Left lung (tissue), 10 donors: ENCODE results near the gene AMZ1. TPM values are rescaled to one million over a fixed set of nuclear protein-coding genes. Genes with fewer than 3 reads are reported as not detected.
A peak's percentile ranks its signal among the peaks of the same experiment; 100 is the strongest.

ENCODE experiments used
- ATAC-seq: fragments of 200-7000 bp; cut with Tn5 transposase; one replicate; pipeline ENCODE4 v1.9.1; 2020; ENCODE audit warnings: moderate library complexity
- DNase-seq, 4 donors: peaks; one replicate each; pipeline ENCODE4 v3.0.0-alpha.2; 2013 to 2020
- H3K27ac ChIP-seq, 2 donors: fragments of 200-600 bp; sonication (generic) in 1 of 2; one replicate each; pipeline versions ENCODE4 v1.5.0 to v1.8.0; 2020 to 2021
- H3K27me3 ChIP-seq, 2 donors: fragments of 200-600 bp; sonication (generic) in 1 of 2; one replicate each; pipeline versions ENCODE4 v1.5.0 to v1.8.0; 2020 to 2021
- H3K36me3 ChIP-seq, 2 donors: fragments of 200-600 bp; sonication (generic) in 1 of 2; one replicate each; pipeline versions ENCODE4 v1.5.0 to v1.8.0; 2020 to 2021
- H3K4me1 ChIP-seq, 2 donors: fragments of 200-600 bp; one replicate each; pipeline ENCODE4 v1.8.0; 2021
- H3K4me3 ChIP-seq, 2 donors: fragments of 200-600 bp; sonication (generic) in 1 of 2; one replicate each; pipeline versions ENCODE4 v1.5.0 to v1.8.0; 2020 to 2021; ENCODE audit warnings: mild to moderate bottlenecking in 1 of 2
- H3K9me3 ChIP-seq, 2 donors: fragments of 200-600 bp; sonication (generic) in 1 of 2; one replicate each; pipeline versions ENCODE4 v1.5.0 to v1.8.0; 2020 to 2021
- intact Hi-C, 2 donors: fragments of 100-400 bp; cut with DNase I; formaldehyde crosslinking; loops; one replicate each; pipeline versions ENCODE4 v1.11.2 to v1.14.2; 2022
- polyA plus RNA-seq, 6 donors: library from polyadenylated mRNA; unstranded; fragments of 120-200 nt; gene quantifications; one replicate each; pipeline ENCODE4 v1.2.1, GENCODE V29; 2013; ENCODE audit not compliant: insufficient read length in 6 of 6
- total RNA-seq, 2 donors: library from RNA; stranded (reverse); fragmentation: NEBNext Ultra II Directional; extraction: Animal tissue kit (Norgen Biotek cat#: 25700); gene quantifications; one replicate each; pipeline ENCODE4 v1.2.1, GENCODE V29; 2021
- TF ChIP-seq, protein P1 (sequence below), 2 donors: fragments of 200-600 bp; sonication (generic) in 1 of 2; IDR thresholded peaks; one replicate each; pipeline versions ENCODE4 v1.5.0 to v1.8.0; 2021; ENCODE audit warnings: antibody characterized with exemption in 2 of 2
- donor health status: DM: no; HTN: yes; CAD: no.
- donor health status: DM: no; HTN: no; CAD: no.

AMZ1 gene
- total and polyA plus RNA-seq, 8 donors: 0.13 to 1.7 (median 0.71) TPM

DNA sequence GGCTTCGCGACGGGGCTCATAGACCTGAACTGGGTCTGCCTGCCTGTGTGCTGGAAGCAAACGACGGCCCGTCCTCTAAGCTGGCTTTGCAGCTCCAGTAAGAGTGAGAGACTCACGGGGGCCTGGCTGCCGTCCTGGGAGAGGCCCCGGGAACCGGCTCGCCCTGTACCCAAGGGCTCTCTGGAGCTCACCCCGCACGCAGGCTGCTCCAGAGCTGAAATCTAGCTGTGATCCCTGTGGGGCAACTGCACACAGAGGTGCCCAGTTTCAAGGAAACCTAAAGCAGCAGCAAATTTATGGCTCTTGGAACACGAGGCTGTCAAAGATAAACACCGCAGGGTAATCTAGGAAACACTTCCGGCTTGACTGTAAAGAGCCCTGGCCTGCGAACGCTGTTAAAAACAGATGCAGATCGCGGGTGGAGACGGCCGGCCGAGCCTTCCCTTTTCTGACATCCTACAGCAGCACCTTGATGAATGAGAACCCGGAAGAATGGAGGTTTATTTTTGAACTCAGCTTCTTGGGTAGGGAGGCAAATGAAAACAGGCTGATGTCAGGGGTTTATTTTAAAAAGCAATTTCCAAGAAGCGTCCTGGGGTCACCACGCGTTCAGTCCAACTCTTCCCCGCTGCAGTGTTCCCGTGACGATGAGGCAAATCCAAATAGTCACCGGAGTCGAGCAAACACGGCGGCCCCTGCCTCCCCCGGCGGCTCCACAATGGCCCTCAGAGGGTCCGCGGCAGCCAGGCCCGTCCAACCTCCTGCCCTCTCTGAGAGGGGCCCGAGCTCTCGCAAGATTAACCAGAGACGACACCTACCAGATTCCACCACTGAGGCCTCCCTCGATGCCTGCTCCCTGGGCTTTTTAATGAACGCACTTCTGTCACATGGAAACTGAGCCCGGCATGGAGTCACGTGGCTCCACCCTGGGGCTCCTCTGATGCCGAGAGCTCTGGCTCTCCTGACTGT is 29.6 kb downstream of the AMZ1 start:
- TF ChIP-seq, protein P1, sequence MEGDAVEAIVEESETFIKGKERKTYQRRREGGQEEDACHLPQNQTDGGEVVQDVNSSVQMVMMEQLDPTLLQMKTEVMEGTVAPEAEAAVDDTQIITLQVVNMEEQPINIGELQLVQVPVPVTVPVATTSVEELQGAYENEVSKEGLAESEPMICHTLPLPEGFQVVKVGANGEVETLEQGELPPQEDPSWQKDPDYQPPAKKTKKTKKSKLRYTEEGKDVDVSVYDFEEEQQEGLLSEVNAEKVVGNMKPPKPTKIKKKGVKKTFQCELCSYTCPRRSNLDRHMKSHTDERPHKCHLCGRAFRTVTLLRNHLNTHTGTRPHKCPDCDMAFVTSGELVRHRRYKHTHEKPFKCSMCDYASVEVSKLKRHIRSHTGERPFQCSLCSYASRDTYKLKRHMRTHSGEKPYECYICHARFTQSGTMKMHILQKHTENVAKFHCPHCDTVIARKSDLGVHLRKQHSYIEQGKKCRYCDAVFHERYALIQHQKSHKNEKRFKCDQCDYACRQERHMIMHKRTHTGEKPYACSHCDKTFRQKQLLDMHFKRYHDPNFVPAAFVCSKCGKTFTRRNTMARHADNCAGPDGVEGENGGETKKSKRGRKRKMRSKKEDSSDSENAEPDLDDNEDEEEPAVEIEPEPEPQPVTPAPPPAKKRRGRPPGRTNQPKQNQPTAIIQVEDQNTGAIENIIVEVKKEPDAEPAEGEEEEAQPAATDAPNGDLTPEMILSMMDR (IDR thresholded peaks at IDR 0.05): no peak
- peak in 2 of 4 donors; percentile 73 to 75 for DNase-seq
- no peak overlapping the region for H3K27ac ChIP-seq
- H3K4me1 ChIP-seq: peaks cover 12 to 44% of the 10 kb centered on the region in 2 donors
- peaks cover 0 to 15% of the 10 kb centered on the region in 2 donors for H3K36me3 ChIP-seq
- peak; percentile 57 for ATAC-seq
- no peaks in the 10 kb centered on the region for H3K27me3 ChIP-seq
- H3K9me3 ChIP-seq: no peaks in the 10 kb centered on the region
- no peak overlapping the region for H3K4me3 ChIP-seq
- intact Hi-C loops: no loop called here

DNA sequence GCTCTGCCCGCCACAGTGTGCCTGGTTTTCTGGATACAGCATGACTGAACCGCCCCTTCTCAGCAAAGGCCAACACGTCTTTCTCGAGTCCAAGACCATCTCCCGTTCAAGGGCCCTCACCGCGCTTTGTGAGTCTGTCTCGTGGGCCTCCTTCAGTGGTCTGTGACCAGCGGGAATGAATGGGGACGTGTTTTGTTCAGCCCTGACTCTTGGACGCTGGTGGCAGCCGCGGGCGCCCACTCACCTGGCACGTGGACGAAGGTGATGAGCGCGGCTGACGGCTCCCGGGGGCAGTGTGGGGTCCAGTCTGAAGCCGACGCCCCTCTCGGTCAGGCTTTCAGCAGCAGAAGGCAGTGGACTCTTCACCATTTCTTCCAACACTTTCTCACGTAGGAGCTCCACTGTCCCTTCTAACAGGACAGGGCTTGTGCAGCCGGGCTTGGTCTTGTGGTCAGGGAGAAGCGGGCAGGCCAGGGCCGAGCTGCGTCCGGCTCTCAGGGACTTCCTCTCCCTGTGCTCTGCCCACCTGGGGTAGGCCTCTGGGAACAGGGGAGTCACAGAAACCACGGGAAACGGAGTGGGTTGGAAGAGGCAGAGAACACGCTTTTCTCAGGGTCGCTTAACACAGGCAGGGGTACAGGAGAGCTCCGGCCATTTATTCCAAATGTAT is 30.4 kb downstream of the AMZ1 start:
- Histone ChIP-seq H3K27ac (no peak overlapping the region), H3K4me3 (no peak overlapping the region), H3K36me3 (peaks cover 0 to 18% of the 10 kb centered on the region in 2 donors), H3K9me3 (no peaks in the 10 kb centered on the region), H3K4me1 (peaks cover 12 to 44% of the 10 kb centered on the region in 2 donors), H3K27me3 (no peaks in the 10 kb centered on the region)
- ATAC-seq (no peak), DNase-seq (peak in 1 of 4 donors; percentile 73)
- TF ChIP-seq, protein P1 (IDR thresholded peaks at IDR 0.05): no peak
- intact Hi-C loops: no loop called here

DNA sequence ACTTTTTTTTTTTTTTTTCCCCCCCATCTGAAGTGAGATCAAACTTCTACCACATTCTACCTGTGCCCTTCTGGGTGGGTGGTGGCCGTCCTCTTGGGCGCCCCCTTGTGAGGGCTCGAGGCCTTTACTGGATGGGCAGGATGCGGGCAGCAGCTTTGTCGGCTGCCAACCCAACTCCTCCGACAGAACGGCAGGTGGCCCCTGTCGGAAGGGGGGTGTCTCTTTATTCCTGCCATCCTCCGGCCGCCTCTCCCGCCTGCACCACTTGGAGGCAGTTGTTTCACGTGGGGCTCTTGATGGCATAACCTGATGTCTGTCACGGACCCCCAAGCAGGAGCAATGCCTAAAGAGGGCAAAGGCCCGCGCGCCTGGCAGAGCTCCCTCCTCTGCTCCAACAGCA is 31.0 kb downstream of the AMZ1 start:
- H3K36me3 ChIP-seq: peaks cover 0 to 21% of the 10 kb centered on the region in 2 donors
- H3K27me3 ChIP-seq: no peaks in the 10 kb centered on the region
- H3K27ac ChIP-seq: no peak overlapping the region
- TF ChIP-seq, protein P1 (IDR thresholded peaks at IDR 0.05): peak in 1 of 2 donors; percentile 18
- peaks cover 12 to 44% of the 10 kb centered on the region in 2 donors for H3K4me1 ChIP-seq
- ATAC-seq (no peak), DNase-seq (peak in 1 of 4 donors; percentile 77)
- H3K4me3 ChIP-seq: no peak overlapping the region
- intact Hi-C loops: no loop called here
- H3K9me3 ChIP-seq: no peaks in the 10 kb centered on the region

DNA sequence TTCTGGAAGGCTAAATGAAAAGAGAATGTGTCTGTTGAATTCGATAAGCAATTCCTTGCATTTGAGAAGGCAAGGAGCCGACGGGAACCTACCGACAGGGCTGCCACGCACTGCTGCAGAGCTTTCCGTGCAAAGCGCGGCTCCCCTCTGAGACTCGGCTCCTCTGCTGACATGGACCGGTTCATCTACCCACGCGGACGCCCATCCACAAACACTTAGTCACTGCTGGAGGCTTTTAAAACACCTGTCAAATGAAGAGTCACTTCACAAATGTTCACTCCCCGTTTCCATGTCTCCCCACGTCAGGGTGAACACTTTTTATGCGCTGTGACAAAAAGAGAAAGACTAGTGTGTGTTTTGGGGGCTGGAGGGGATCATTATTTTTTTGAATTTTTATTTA is 32.0 kb downstream of the AMZ1 start:
- Histone ChIP-seq H3K9me3 (no peaks in the 10 kb centered on the region), H3K27me3 (no peaks in the 10 kb centered on the region), H3K36me3 (peaks cover 0 to 25% of the 10 kb centered on the region in 2 donors), H3K4me3 (no peak overlapping the region), H3K4me1 (peaks cover 12 to 44% of the 10 kb centered on the region in 2 donors), H3K27ac (no peak overlapping the region)
- TF ChIP-seq, protein P1 (IDR thresholded peaks at IDR 0.05): no peak
- ATAC-seq (no peak), DNase-seq (no peak)
- intact Hi-C loops: no loop called here

DNA sequence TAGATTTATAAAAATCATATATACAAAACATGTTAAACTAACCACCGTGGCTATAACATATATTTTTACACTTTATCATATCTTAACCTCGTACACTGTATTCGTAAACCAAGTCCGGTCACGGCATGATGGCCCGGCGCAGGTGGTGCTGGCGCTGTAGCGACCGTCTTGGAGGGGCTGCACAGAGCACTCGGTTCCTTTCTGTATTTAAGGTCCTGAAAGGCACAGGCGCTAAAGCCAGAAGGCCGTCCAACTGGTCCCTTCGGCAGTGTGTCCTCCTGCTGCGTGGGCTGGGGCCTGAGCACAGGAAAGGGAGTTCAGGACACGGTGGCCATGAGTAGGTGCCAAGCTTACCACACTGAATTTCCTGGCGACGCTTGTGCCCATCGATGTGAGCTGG is 33.8 kb downstream of the AMZ1 start:
- intact Hi-C loops: no loop called here
- ATAC-seq: no peak

More for the DNA sequence above, 33.8 kb downstream of the AMZ1 start:
- TF ChIP-seq, protein P1 (IDR thresholded peaks at IDR 0.05): no peak
- peaks cover 0 to 38% of the 10 kb centered on the region in 2 donors for H3K36me3 ChIP-seq
- H3K9me3 ChIP-seq: no peaks in the 10 kb centered on the region
- H3K4me3 ChIP-seq: no peak overlapping the region
- no peaks in the 10 kb centered on the region for H3K27me3 ChIP-seq
- peak in 1 of 4 donors; percentile 72 for DNase-seq
- H3K27ac ChIP-seq: no peak overlapping the region
- H3K4me1 ChIP-seq: peaks cover 10 to 26% of the 10 kb centered on the region in 2 donors
